A549 (cell line): ENCODE measurements around the gene PRKAR1B. TPM values are rescaled to one million over a fixed set of nuclear protein-coding genes. Genes with fewer than 3 reads are reported as not detected.

ENCODE experiments used
- ATAC-seq, 2 experiments: fragments of 200-7000 bp in 1 of 2; fragments of >200 bp in 1 of 2; cut with Nextera tagmentation in 1 of 2; cut with Tn5 transposase in 1 of 2; 3 replicates each; pipeline versions ENCODE4 v1.8.0 to v1.9.1; 2018 to 2020; ENCODE audit warnings: mild to moderate bottlenecking in 1 of 2, moderate library complexity in 1 of 2
- CTCF ChIA-PET: fragments of 300-600 bp; sonication (Branson Sonifier 250); formaldehyde crosslinking; extraction: SDS; loops from one replicate; lab custom pipeline; 2021; ENCODE audit warnings: antibody characterized with exemption, inconsistent platforms; lab: Yijun Ruan, JAX
- POLR2A ChIA-PET: fragments of 350-600 bp; formaldehyde crosslinking; extraction: SDS; loops from one replicate; lab custom pipeline; 2021; ENCODE audit warnings: antibody characterized with exemption, inconsistent platforms; lab: Yijun Ruan, JAX
- DNase-seq, 2 experiments: peaks; one replicate each; pipeline versions ENCODE4 v3.0.0 to v3.0.0-alpha.2; 2011 to 2016; ENCODE audit warnings: low read depth in 1 of 2, low spot score in 1 of 2
- FAIRE-seq: peaks from 2 replicates; lab custom pipeline; 2011; peaks lifted over from hg19 to GRCh38; lab: Jason Lieb, UNC
- H3K27ac ChIP-seq, 2 experiments: fragments of >200 bp; sonication (Bioruptor Twin); formaldehyde crosslinking; 3 replicates each; pipeline ENCODE4 v1.5.1; 2016 to 2017
- H3K4me1 ChIP-seq: fragments of >200 bp; sonication (Bioruptor Twin); formaldehyde crosslinking; 3 replicates; pipeline ENCODE4 v1.6.1; 2016
- H3K4me2 ChIP-seq: fragments of >200 bp; sonication (Bioruptor Twin); formaldehyde crosslinking; 3 replicates; pipeline ENCODE4 v1.6.1; 2016
- H3K4me3 ChIP-seq: fragments of >200 bp; sonication (Bioruptor Twin); formaldehyde crosslinking; 3 replicates; pipeline ENCODE4 v1.5.1; 2016
- H3K9me3 ChIP-seq: fragments of >200 bp; sonication (Bioruptor Twin); formaldehyde crosslinking; 3 replicates; pipeline ENCODE4 v1.6.1; 2016
- CBX8 ChIP-seq: fragments of 200-600 bp; sonication (generic); IDR thresholded peaks from 2 replicates; pipeline ENCODE4 v1.6.1; 2016
- CHD2 ChIP-seq: fragments of 150-350 bp; IDR thresholded peaks from 2 replicates; pipeline ENCODE4 v1.6.1; 2014; ENCODE audit warnings: low read length; ENCODE audit not compliant: partially characterized antibody
- EHF ChIP-seq: fragments of 250-450 bp; sonication (Bioruptor Pico); IDR thresholded peaks from 2 replicates; pipeline ENCODE4 v1.5.0; 2020; ENCODE audit warnings: mild to moderate bottlenecking
- EHMT2 ChIP-seq: fragments of 200-600 bp; sonication (generic); IDR thresholded peaks from 2 replicates; pipeline ENCODE4 v1.6.1; 2016; ENCODE audit warnings: antibody characterized with exemption, low read depth, mild to moderate bottlenecking, moderate library complexity
- ELK1 ChIP-seq: fragments of 150-350 bp; IDR thresholded peaks from 2 replicates; pipeline ENCODE4 v1.6.1; 2014; ENCODE audit warnings: low read depth, mild to moderate bottlenecking, low read length
- HDAC2 ChIP-seq: fragments of 200-600 bp; sonication (generic); IDR thresholded peaks from 2 replicates; pipeline ENCODE4 v1.6.1; 2016
- HOXB13 ChIP-seq: fragments of 250-450 bp; sonication (Bioruptor Pico); IDR thresholded peaks from 2 replicates; pipeline ENCODE4 v1.5.0; 2020; ENCODE audit warnings: low read depth, mild to moderate bottlenecking, moderate library complexity
- HOXB5 ChIP-seq: fragments of 250-450 bp; sonication (Bioruptor Pico); IDR thresholded peaks from 2 replicates; pipeline ENCODE4 v1.5.0; 2020; ENCODE audit warnings: mild to moderate bottlenecking, moderate library complexity
- MAFK ChIP-seq: fragments of 450-650 bp; IDR thresholded peaks from 2 replicates; pipeline ENCODE4 v1.6.1; 2014; ENCODE audit not compliant: partially characterized antibody
- MAX ChIP-seq: IDR thresholded peaks from 2 replicates; pipeline ENCODE4 v1.6.1; 2012
- MYC ChIP-seq: IDR thresholded peaks from 2 replicates; pipeline ENCODE4 v1.6.1; 2012; ENCODE audit warnings: mild to moderate bottlenecking, inconsistent platforms, low read length, improper control_type of control experiment, borderline replicate concordance
- NFE2L2 ChIP-seq: fragments of 150-350 bp; conservative IDR thresholded peaks from 2 replicates; pipeline ENCODE4 v1.6.1; 2014; ENCODE audit warnings: low read length
- NR3C1 ChIP-seq: fragments of >200 bp; sonication (Bioruptor Twin); formaldehyde crosslinking; IDR thresholded peaks from 3 replicates; pipeline ENCODE4 v1.6.1; 2017
- PBX3 ChIP-seq: IDR thresholded peaks from 2 replicates; pipeline ENCODE4 v1.6.1; 2012
- RCOR1 ChIP-seq: fragments of 150-350 bp; IDR thresholded peaks from 2 replicates; pipeline ENCODE4 v1.6.1; 2014; ENCODE audit warnings: antibody characterized with exemption, low read length, low read depth
- RFX5 ChIP-seq: fragments of 450-650 bp; IDR thresholded peaks from 2 replicates; pipeline ENCODE4 v1.7.1; 2014; ENCODE audit warnings: antibody characterized with exemption, mild to moderate bottlenecking, moderate library complexity
- USF2 ChIP-seq: fragments of 450-650 bp; IDR thresholded peaks from 2 replicates; pipeline ENCODE4 v1.6.1; 2014; ENCODE audit warnings: antibody characterized with exemption
- ZFP36 ChIP-seq: fragments of 450-650 bp; IDR thresholded peaks from 2 replicates; pipeline ENCODE4 v1.6.1; 2014; ENCODE audit warnings: borderline replicate concordance; ENCODE audit not compliant: partially characterized antibody
- WGBS: methylation state at CpG from one replicate; pipeline ENCODE4 v1.1.6; 2017; ENCODE audit errors: missing lambda C conversion rate; 5-methylcytosine and 5-hydroxymethylcytosine counted together
- polyA plus RNA-seq, 4 experiments: library from polyadenylated mRNA; depleted of rRNA in 3 of 4; stranded (reverse); fragments of >200 nt; fragmentation: RNase III in 1 of 4; extraction: RNeasy Plus Mini Kit Qiagen cat#74134 plus additional on column Dnase treatment in 1 of 4; gene quantifications; 2 replicates in 3 of 4; 3 replicates in 1 of 4; pipeline ENCODE4 v1.2.3, GENCODE V29; 2011 to 2017
- TF ChIP-seq, protein P1 (sequence below): fragments of 200-600 bp; sonication (generic); IDR thresholded peaks from 2 replicates; pipeline ENCODE4 v1.6.1; 2016; ENCODE audit warnings: antibody characterized with exemption, mild to moderate bottlenecking, moderate library complexity

Gene PRKAR1B
- polyA plus RNA-seq, 2 of the 4 experiments (the other 2 are of a cell fraction): 10.1 to 33.7 TPM

GRCh38 chr7:721619-722248 lies 5.3 kb downstream of the PRKAR1B start:
- H3K9me3 ChIP-seq: peaks cover 57% of the 10 kb centered on the region
- H3K4me1 ChIP-seq: no peaks in the 10 kb centered on the region; the same call in 2 of the 3 replicates
- H3K27ac ChIP-seq: no peak overlapping the region
- FAIRE-seq: no peak
- WGBS: 98% methylated on average over 5 of the region's 5 CpGs
- POLR2A ChIA-PET: interaction anchor here (0.7 kb wide), 1 partner anchor 16 kb away, joined by 14 read pairs; no protein-coding TSS in a partner anchor
- TF ChIP-seq EHF (CRISPR knock-in tag): no peak
- no peak for TF ChIP-seq NR3C1
- TF ChIP-seq USF2: no peak
- no peak for TF ChIP-seq NFE2L2
- no peak for TF ChIP-seq HOXB13
- no peak for TF ChIP-seq CHD2
- TF ChIP-seq, all 56 proteins: peak for 0
- no peak for ATAC-seq
- no peak for DNase-seq
- H3K4me2 ChIP-seq: no peak overlapping the region
- CTCF ChIA-PET: interaction anchor here (1.0 kb wide), 1 partner anchor 10 kb away, joined by 3 read pairs; no protein-coding TSS in a partner anchor
- H3K4me3 ChIP-seq: no peak overlapping the region

GRCh38 chr7:716636-717035 lies 10.4 kb downstream of the PRKAR1B start:
- no peak for TF ChIP-seq RCOR1
- POLR2A ChIA-PET: no interaction called here
- CTCF ChIA-PET: interaction anchor here (1.6 kb wide), 1 partner anchor 385 kb away, joined by 3 read pairs; no protein-coding TSS in a partner anchor
- Histone ChIP-seq H3K4me3 (no peak overlapping the region), H3K9me3 (peaks cover 13% of the 10 kb centered on the region; the same call in 2 of the 3 replicates), H3K27ac (no peak overlapping the region), H3K4me2 (no peak overlapping the region), H3K4me1 (no peaks in the 10 kb centered on the region)
- no peak for DNase-seq
- FAIRE-seq: no peak
- WGBS: 94% methylated on average over 11 of the region's 11 CpGs
- ATAC-seq: no peak

GRCh38 chr7:716222-716621 lies 10.9 kb downstream of the PRKAR1B start:
- FAIRE-seq: no peak
- POLR2A ChIA-PET: no interaction called here
- H3K9me3 ChIP-seq: peaks cover 9% of the 10 kb centered on the region; the same call in 1 of the 3 replicates
- 76% methylated on average over 10 of the region's 10 CpGs for WGBS
- TF ChIP-seq RFX5 (no peak), HOXB5 (CRISPR knock-in tag) (no peak), EHMT2 (no peak), ELK1 (no peak), HDAC2 (no peak), CBX8 (no peak), ZFP36 (no peak), MAX (no peak), PBX3 (no peak), MYC (no peak), MAFK (no peak)
- TF ChIP-seq, protein P1, sequence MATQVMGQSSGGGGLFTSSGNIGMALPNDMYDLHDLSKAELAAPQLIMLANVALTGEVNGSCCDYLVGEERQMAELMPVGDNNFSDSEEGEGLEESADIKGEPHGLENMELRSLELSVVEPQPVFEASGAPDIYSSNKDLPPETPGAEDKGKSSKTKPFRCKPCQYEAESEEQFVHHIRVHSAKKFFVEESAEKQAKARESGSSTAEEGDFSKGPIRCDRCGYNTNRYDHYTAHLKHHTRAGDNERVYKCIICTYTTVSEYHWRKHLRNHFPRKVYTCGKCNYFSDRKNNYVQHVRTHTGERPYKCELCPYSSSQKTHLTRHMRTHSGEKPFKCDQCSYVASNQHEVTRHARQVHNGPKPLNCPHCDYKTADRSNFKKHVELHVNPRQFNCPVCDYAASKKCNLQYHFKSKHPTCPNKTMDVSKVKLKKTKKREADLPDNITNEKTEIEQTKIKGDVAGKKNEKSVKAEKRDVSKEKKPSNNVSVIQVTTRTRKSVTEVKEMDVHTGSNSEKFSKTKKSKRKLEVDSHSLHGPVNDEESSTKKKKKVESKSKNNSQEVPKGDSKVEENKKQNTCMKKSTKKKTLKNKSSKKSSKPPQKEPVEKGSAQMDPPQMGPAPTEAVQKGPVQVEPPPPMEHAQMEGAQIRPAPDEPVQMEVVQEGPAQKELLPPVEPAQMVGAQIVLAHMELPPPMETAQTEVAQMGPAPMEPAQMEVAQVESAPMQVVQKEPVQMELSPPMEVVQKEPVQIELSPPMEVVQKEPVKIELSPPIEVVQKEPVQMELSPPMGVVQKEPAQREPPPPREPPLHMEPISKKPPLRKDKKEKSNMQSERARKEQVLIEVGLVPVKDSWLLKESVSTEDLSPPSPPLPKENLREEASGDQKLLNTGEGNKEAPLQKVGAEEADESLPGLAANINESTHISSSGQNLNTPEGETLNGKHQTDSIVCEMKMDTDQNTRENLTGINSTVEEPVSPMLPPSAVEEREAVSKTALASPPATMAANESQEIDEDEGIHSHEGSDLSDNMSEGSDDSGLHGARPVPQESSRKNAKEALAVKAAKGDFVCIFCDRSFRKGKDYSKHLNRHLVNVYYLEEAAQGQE: no peak
- H3K4me1 ChIP-seq: no peaks in the 10 kb centered on the region
- H3K27ac ChIP-seq: no peak overlapping the region
- CTCF ChIA-PET: interaction anchor here (1.6 kb wide), 1 partner anchor 384 kb away, joined by 3 read pairs; no protein-coding TSS in a partner anchor
- no peak overlapping the region for H3K4me3 ChIP-seq
- no peak overlapping the region for H3K4me2 ChIP-seq
- no peak for ATAC-seq
- DNase-seq: no peak
